Neural progenitor cell (in vitro differentiated cells): ENCODE data around the gene ACVR1. TPM values are rescaled to one million over a fixed set of nuclear protein-coding genes. Genes with fewer than 3 reads are reported as not detected.

ENCODE experiments used
- DNase-seq: peaks from one replicate; pipeline ENCODE4 v3.0.0-alpha.2; 2016; ENCODE audit warnings: low spot score
- H2AFZ ChIP-seq: fragments of 200-600 bp; sonication (generic); replicated peaks from 2 replicates; pipeline ENCODE4 v1.6.1; 2016; ENCODE audit warnings: antibody characterized with exemption
- H3F3A ChIP-seq: fragments of 200-600 bp; sonication (generic); 2 replicates; pipeline ENCODE4 v1.6.1; 2016; ENCODE audit warnings: antibody characterized with exemption, low read depth
- H3K27ac ChIP-seq: fragments of 200-600 bp; sonication (generic); 2 replicates; pipeline ENCODE4 v1.5.1; 2016; ENCODE audit warnings: mild to moderate bottlenecking
- H3K27me3 ChIP-seq: fragments of 200-600 bp; sonication (generic); 2 replicates; pipeline ENCODE4 v1.6.1; 2016; ENCODE audit warnings: mild to moderate bottlenecking, moderate library complexity
- H3K36me3 ChIP-seq: fragments of 200-600 bp; sonication (generic); 2 replicates; pipeline ENCODE4 v1.5.1; 2016
- H3K4me1 ChIP-seq: fragments of 200-600 bp; sonication (generic); 2 replicates; pipeline ENCODE4 v1.6.1; 2016; ENCODE audit warnings: mixed run types
- H3K4me2 ChIP-seq: fragments of 200-600 bp; sonication (generic); 2 replicates; pipeline ENCODE4 v1.6.1; 2016
- H3K4me3 ChIP-seq: fragments of 200-600 bp; sonication (generic); 2 replicates; pipeline ENCODE4 v1.5.1; 2016
- H3K79me2 ChIP-seq: fragments of 200-600 bp; sonication (generic); 2 replicates; pipeline ENCODE4 v1.6.1; 2016; ENCODE audit warnings: low read depth
- H3K9ac ChIP-seq: fragments of 200-600 bp; sonication (generic); 2 replicates; pipeline ENCODE4 v1.6.1; 2016
- H3K9me3 ChIP-seq: fragments of 200-600 bp; sonication (generic); 2 replicates; pipeline ENCODE4 v1.5.1; 2016; ENCODE audit warnings: low read depth
- H4K20me1 ChIP-seq: fragments of 200-600 bp; sonication (generic); 2 replicates; pipeline ENCODE4 v1.6.1; 2016; ENCODE audit warnings: low read depth
- H3K27ac Mint-ChIP-seq: 3 replicates; pipeline ENCODE4 v1.8.0; 2021; ENCODE audit warnings: mixed read lengths
- H3K27me3 Mint-ChIP-seq: 2 replicates; pipeline ENCODE4 v1.8.0; 2022; ENCODE audit warnings: low read depth, mild to moderate bottlenecking, inconsistent platforms, moderate library complexity, mixed read lengths; ENCODE audit not compliant: insufficient read depth
- H3K36me3 Mint-ChIP-seq: 3 replicates; pipeline ENCODE4 v1.8.0; 2021; ENCODE audit warnings: mixed read lengths
- H3K4me1 Mint-ChIP-seq: 3 replicates; pipeline ENCODE4 v1.8.0; 2021; ENCODE audit warnings: mixed read lengths
- H3K4me3 Mint-ChIP-seq: 3 replicates; pipeline ENCODE4 v1.8.0; 2021; ENCODE audit warnings: mild to moderate bottlenecking, moderate library complexity, mixed read lengths
- H3K9me3 Mint-ChIP-seq: 3 replicates; pipeline ENCODE4 v1.8.0; 2020; ENCODE audit warnings: mixed read lengths
- EZH2 ChIP-seq: fragments of 200-600 bp; sonication (generic); IDR thresholded peaks from 2 replicates; pipeline ENCODE4 v1.6.1; 2017; ENCODE audit warnings: antibody characterized with exemption, mild to moderate bottlenecking, moderate library complexity
- EZH2phosphoT487 ChIP-seq: fragments of 200-600 bp; sonication (generic); IDR thresholded peaks from 2 replicates; pipeline ENCODE4 v1.6.1; 2017; ENCODE audit warnings: antibody characterized with exemption
- total RNA-seq: library from RNA; depleted of rRNA; stranded (reverse); fragments of >200 nt; gene quantifications from 2 replicates; pipeline ENCODE4 v1.2.3, GENCODE V29; 2015; ENCODE audit warnings: low replicate concordance
- TF ChIP-seq, protein P1 (sequence below): fragments of 200-600 bp; sonication (generic); IDR thresholded peaks from 2 replicates; pipeline ENCODE4 v1.5.1; 2017; ENCODE audit warnings: antibody characterized with exemption, mild to moderate bottlenecking

ACVR1 gene
- total RNA-seq, 1 donor from 2014 or later = 14.0 TPM

DNA sequence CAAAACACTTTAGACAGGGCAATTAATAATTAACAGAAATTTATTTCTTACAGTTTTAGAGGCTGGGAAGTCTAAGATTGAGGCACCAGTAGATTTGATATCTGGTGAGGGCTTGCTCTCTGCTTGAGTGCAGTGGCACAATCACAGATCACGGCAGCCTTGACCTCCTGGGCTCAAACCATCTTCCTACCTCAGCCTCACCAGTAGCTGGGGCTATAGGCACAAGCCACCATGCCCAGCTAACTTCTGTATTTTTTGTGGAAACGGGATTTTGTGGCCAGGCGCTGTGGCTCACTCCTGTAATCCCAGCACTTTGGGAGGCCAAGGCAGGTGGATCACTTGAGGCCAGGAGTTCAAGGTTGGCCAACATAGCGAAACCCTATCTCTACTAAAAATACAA lies 29.0 kb upstream of the ACVR1 start:
- no peak overlapping the region for H3K4me2 ChIP-seq
- no peaks in the 10 kb centered on the region for H4K20me1 ChIP-seq
- no peaks in the 10 kb centered on the region for H3K4me1 ChIP-seq
- H3K4me3 ChIP-seq = no peak overlapping the region
- Mint-ChIP-seq H3K9me3 (peaks cover 3% of the 10 kb centered on the region), H3K27me3 (peaks cover 2% of the 10 kb centered on the region), H3K27ac (no peak overlapping the region), H3K4me3 (no peak overlapping the region), H3K36me3 (no peaks in the 10 kb centered on the region), H3K4me1 (no peaks in the 10 kb centered on the region)
- no peaks in the 10 kb centered on the region for H3F3A ChIP-seq
- H3K27ac ChIP-seq = no peak overlapping the region
- no peak for DNase-seq
- no peak for TF ChIP-seq EZH2phosphoT487
- no peak for TF ChIP-seq EZH2
- TF ChIP-seq, protein P1, sequence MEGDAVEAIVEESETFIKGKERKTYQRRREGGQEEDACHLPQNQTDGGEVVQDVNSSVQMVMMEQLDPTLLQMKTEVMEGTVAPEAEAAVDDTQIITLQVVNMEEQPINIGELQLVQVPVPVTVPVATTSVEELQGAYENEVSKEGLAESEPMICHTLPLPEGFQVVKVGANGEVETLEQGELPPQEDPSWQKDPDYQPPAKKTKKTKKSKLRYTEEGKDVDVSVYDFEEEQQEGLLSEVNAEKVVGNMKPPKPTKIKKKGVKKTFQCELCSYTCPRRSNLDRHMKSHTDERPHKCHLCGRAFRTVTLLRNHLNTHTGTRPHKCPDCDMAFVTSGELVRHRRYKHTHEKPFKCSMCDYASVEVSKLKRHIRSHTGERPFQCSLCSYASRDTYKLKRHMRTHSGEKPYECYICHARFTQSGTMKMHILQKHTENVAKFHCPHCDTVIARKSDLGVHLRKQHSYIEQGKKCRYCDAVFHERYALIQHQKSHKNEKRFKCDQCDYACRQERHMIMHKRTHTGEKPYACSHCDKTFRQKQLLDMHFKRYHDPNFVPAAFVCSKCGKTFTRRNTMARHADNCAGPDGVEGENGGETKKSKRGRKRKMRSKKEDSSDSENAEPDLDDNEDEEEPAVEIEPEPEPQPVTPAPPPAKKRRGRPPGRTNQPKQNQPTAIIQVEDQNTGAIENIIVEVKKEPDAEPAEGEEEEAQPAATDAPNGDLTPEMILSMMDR = no peak
- H2AFZ ChIP-seq = no peak overlapping the region
- no peaks in the 10 kb centered on the region for H3K9me3 ChIP-seq
- H3K27me3 ChIP-seq = no peaks in the 10 kb centered on the region
- H3K9ac ChIP-seq = no peak overlapping the region
- no peaks in the 10 kb centered on the region for H3K36me3 ChIP-seq
- H3K79me2 ChIP-seq = no peaks in the 10 kb centered on the region

DNA sequence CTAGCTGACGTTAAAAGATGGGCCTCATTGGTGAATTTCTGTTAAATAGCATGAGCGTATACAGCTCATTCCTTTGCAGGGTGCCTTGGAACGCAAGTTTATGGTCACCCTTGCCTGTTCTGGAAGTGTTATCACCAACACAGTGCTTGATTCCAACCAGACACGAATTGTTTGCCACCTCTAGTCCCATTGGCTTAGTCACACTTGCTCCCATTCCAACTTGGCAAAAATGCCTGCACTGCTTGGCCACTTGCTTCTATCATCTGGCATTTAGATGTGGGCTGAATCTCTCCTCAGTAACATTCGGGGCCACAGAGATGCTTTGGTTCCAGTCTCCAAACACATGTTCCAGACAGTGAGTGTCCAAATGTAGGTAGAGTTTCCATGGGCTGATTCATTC lies 27.5 kb upstream of the ACVR1 start:
- H2AFZ ChIP-seq = no peak overlapping the region
- peaks cover 3% of the 10 kb centered on the region for H3K9me3 Mint-ChIP-seq
- H3K27ac ChIP-seq = no peak overlapping the region
- no peaks in the 10 kb centered on the region for H3K36me3 ChIP-seq
- H3K79me2 ChIP-seq = no peaks in the 10 kb centered on the region
- DNase-seq = no peak
- peaks cover 2% of the 10 kb centered on the region for H3K27me3 Mint-ChIP-seq
- no peaks in the 10 kb centered on the region for H3K9me3 ChIP-seq
- H3K9ac ChIP-seq = no peak overlapping the region
- no peaks in the 10 kb centered on the region for H3K36me3 Mint-ChIP-seq
- no peak overlapping the region for H3K4me2 ChIP-seq
- no peak overlapping the region for H3K4me3 ChIP-seq
- H3K4me1 Mint-ChIP-seq = peaks cover under 1% of the 10 kb centered on the region
- no peaks in the 10 kb centered on the region for H4K20me1 ChIP-seq
- TF ChIP-seq EZH2phosphoT487 = no peak
- TF ChIP-seq, protein P1 = no peak
- no peak for TF ChIP-seq EZH2
- no peaks in the 10 kb centered on the region for H3F3A ChIP-seq
- H3K4me3 Mint-ChIP-seq = no peak overlapping the region
- no peak overlapping the region for H3K27ac Mint-ChIP-seq
- no peaks in the 10 kb centered on the region for H3K27me3 ChIP-seq
- no peaks in the 10 kb centered on the region for H3K4me1 ChIP-seq

- H3K9ac ChIP-seq = no peak overlapping the region
- TF ChIP-seq, protein P1 = no peak
- H3K4me3 Mint-ChIP-seq = no peak overlapping the region
- H2AFZ ChIP-seq = no peak overlapping the region
- H3K36me3 Mint-ChIP-seq = no peaks in the 10 kb centered on the region
- no peaks in the 10 kb centered on the region for H3K36me3 ChIP-seq
- no peak overlapping the region for H3K4me2 ChIP-seq
- H3K79me2 ChIP-seq = no peaks in the 10 kb centered on the region
- H3K4me3 ChIP-seq = no peak overlapping the region
- H3K9me3 ChIP-seq = no peaks in the 10 kb centered on the region
- peaks cover 2% of the 10 kb centered on the region for H3K4me1 Mint-ChIP-seq
- no peak overlapping the region for H3K27ac ChIP-seq
- peaks cover 3% of the 10 kb centered on the region for H3K9me3 Mint-ChIP-seq
- DNase-seq = no peak
- H3K27me3 ChIP-seq = no peaks in the 10 kb centered on the region
- H3F3A ChIP-seq = no peaks in the 10 kb centered on the region
- H3K4me1 ChIP-seq = no peaks in the 10 kb centered on the region
- H3K27ac Mint-ChIP-seq = no peak overlapping the region
- H3K27me3 Mint-ChIP-seq = peaks cover 2% of the 10 kb centered on the region
- no peaks in the 10 kb centered on the region for H4K20me1 ChIP-seq
These were observed 27.0 kb upstream of the ACVR1 start for GRCh38 chr2:157903151-157903550.

DNA sequence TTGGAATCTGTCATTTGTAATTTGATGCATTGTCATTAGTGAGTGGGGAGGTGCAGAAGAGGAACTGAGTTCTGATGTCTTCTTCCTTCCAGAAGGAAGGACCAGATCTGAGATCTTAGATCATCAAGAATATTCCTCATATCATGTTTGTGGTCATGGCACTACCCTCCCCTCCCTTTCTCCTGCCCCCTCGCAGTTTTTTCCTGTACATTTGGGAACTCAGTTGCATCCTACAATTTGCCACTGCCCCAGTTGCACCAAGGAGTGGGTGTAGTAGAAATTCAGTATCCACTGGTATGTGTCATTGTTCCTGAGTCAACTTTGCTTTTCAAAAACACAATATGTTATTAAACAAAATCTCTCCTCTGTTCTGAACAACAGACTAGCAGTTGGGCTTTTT lies 26.6 kb upstream of the ACVR1 start:
- H3K79me2 ChIP-seq = no peaks in the 10 kb centered on the region
- H3F3A ChIP-seq = no peaks in the 10 kb centered on the region
- TF ChIP-seq EZH2 (no peak), EZH2phosphoT487 (no peak)
- TF ChIP-seq, protein P1 = no peak
- no peak overlapping the region for H3K27ac ChIP-seq
- H3K4me3 ChIP-seq = no peak overlapping the region
- H3K9ac ChIP-seq = no peak overlapping the region
- Mint-ChIP-seq H3K27me3 (peaks cover 2% of the 10 kb centered on the region), H3K27ac (no peak overlapping the region), H3K4me3 (no peak overlapping the region), H3K9me3 (peaks cover 4% of the 10 kb centered on the region), H3K36me3 (no peaks in the 10 kb centered on the region), H3K4me1 (peaks cover 5% of the 10 kb centered on the region)
- no peaks in the 10 kb centered on the region for H3K27me3 ChIP-seq
- H3K4me2 ChIP-seq = no peak overlapping the region
- no peak for DNase-seq
- no peaks in the 10 kb centered on the region for H3K9me3 ChIP-seq
- no peaks in the 10 kb centered on the region for H4K20me1 ChIP-seq
- H3K4me1 ChIP-seq = no peaks in the 10 kb centered on the region
- no peak overlapping the region for H2AFZ ChIP-seq
- no peaks in the 10 kb centered on the region for H3K36me3 ChIP-seq
